Bronchial epithelial cell (primary cell): ENCODE results near the gene UNC5CL. TPM values are rescaled to one million over a fixed set of nuclear protein-coding genes. Genes with fewer than 3 reads are reported as not detected.

Experiments used
- DNase-seq: peaks from one replicate; pipeline ENCODE4 v3.0.0-alpha.2; 2010; ENCODE audit warnings: low read depth
- FAIRE-seq: peaks from 2 replicates; lab custom pipeline; 2011; peaks lifted over from hg19 to GRCh38; lab: Jason Lieb, UNC
- H3K27me3 ChIP-seq: 2 replicates; pipeline ENCODE4 v1.5.1; 2011; ENCODE audit warnings: low read length; ENCODE audit not compliant: control insufficient read depth, insufficient read depth
- H3K36me3 ChIP-seq: 2 replicates; pipeline ENCODE4 v1.5.1; 2011; ENCODE audit warnings: low read length; ENCODE audit not compliant: control insufficient read depth, insufficient read depth
- H3K4me3 ChIP-seq: 2 replicates; pipeline ENCODE4 v1.5.1; 2011; ENCODE audit warnings: mild to moderate bottlenecking, low read depth, low read length, control low read depth
- total RNA-seq: library from RNA; depleted of rRNA; stranded (reverse); fragments of >200 nt; gene quantifications from 2 replicates; pipeline ENCODE4 v1.2.1, GENCODE V29; 2014
- TF ChIP-seq, protein P1 (sequence below): IDR thresholded peaks from 2 replicates; pipeline ENCODE4 v1.5.1; 2011; ENCODE audit warnings: mild to moderate bottlenecking, moderate library complexity, low read length, control low read depth, inconsistent platforms; ENCODE audit not compliant: insufficient read depth, severe bottlenecking

Gene UNC5CL
- total RNA-seq, 1 donor from 2014 or later = 0.26 TPM

DNA sequence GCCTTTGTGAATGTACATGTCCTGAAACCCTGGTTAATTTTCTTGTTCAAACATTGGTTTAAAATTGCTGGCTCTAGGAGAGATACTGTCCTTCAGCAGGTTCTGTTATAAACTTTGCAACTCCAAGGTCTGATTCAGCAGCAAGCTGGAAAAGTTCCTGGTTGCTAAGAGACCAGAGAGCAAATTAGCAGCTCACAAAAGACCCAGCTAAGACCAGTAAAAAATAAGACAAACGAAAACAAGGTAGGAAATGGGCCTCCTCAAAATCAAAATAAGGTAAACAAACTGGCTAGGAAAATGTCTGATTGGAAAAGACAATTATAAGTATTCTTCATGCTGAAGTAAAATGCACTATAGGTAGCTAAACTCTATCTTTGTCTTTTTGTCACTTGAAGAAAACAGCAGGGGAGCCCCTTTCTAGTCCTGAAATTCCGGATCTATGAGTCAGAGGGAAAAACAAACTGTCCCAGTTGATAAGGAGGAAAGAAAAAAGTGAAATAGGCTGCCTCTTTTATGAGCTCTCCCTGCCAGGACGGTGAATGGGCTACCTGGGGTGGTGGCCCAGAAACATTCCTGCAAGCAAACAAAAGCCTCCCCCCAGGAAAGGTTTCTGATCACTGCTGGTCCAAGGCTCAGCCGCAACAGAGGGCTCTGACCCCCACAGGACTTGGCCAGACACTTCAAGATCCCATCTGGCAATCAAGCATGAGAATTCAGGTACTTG, 41.6 kb downstream of the UNC5CL start:
- DNase-seq (peak; percentile 74), FAIRE-seq (no peak)
- H3K4me3 ChIP-seq = no peak overlapping the region
- TF ChIP-seq, protein P1, sequence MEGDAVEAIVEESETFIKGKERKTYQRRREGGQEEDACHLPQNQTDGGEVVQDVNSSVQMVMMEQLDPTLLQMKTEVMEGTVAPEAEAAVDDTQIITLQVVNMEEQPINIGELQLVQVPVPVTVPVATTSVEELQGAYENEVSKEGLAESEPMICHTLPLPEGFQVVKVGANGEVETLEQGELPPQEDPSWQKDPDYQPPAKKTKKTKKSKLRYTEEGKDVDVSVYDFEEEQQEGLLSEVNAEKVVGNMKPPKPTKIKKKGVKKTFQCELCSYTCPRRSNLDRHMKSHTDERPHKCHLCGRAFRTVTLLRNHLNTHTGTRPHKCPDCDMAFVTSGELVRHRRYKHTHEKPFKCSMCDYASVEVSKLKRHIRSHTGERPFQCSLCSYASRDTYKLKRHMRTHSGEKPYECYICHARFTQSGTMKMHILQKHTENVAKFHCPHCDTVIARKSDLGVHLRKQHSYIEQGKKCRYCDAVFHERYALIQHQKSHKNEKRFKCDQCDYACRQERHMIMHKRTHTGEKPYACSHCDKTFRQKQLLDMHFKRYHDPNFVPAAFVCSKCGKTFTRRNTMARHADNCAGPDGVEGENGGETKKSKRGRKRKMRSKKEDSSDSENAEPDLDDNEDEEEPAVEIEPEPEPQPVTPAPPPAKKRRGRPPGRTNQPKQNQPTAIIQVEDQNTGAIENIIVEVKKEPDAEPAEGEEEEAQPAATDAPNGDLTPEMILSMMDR = no peak
- H3K27me3 ChIP-seq = no peaks in the 10 kb centered on the region
- H3K36me3 ChIP-seq = no peaks in the 10 kb centered on the region

GRCh38 chr6:40996591-40997233, 42.3 kb downstream of the UNC5CL start:
- no peaks in the 10 kb centered on the region for H3K27me3 ChIP-seq
- no peak overlapping the region for H3K4me3 ChIP-seq
- no peaks in the 10 kb centered on the region for H3K36me3 ChIP-seq
- TF ChIP-seq, protein P1 = no peak
- DNase-seq (peak; percentile 3), FAIRE-seq (no peak)

GRCh38 chr6:40992746-40993145, 46.3 kb downstream of the UNC5CL start:
- no peaks in the 10 kb centered on the region for H3K27me3 ChIP-seq
- FAIRE-seq = no peak
- TF ChIP-seq, protein P1 = no peak

GRCh38 chr6:40990301-40990700, 48.7 kb downstream of the UNC5CL start:
- no peak for FAIRE-seq
- H3K36me3 ChIP-seq = no peaks in the 10 kb centered on the region
- no peaks in the 10 kb centered on the region for H3K27me3 ChIP-seq
- H3K4me3 ChIP-seq = no peak overlapping the region
- TF ChIP-seq, protein P1 = peak; percentile 3
- no peak for DNase-seq

More at GRCh38 chr6:40992746-40993145, 46.3 kb downstream of the UNC5CL start:
- no peak for DNase-seq
- H3K4me3 ChIP-seq = no peak overlapping the region
- no peaks in the 10 kb centered on the region for H3K36me3 ChIP-seq

- DNase-seq = no peak
- FAIRE-seq = no peak
- no peak overlapping the region for H3K4me3 ChIP-seq
- H3K27me3 ChIP-seq = no peaks in the 10 kb centered on the region
- no peaks in the 10 kb centered on the region for H3K36me3 ChIP-seq
- TF ChIP-seq, protein P1 = no peak
Observed at GRCh38 chr6:40989204-40990169, 49.5 kb downstream of the UNC5CL start.
